ENCODE data around the gene C17orf100.

GRCh38 chr17:6702567-6703215, 51.1 kb downstream of the C17orf100 start:
- no peak for TF ChIP-seq CTCF (IDR thresholded peaks at IDR 0.05; ENCODE audit: low read length)
- TF ChIP-seq EZH2 (optimal IDR thresholded peaks at IDR 0.05; ENCODE audit: low read depth, low read length) = no peak

Measured in MM.1S (cell line).